GM18867 (cell line): ENCODE measurements around the gene NOB1.
"Not testable (repeated sequence)": the region's sequence is repeated elsewhere in the genome, so short reads cannot be mapped to it uniquely, and the experiment has no call there.

Experiments used
- ATAC-seq: cut with Tn5 transposase; IDR thresholded peaks from one replicate; pipeline ENCODE4 v1.9.1; 2021; ENCODE audit warnings: mild to moderate bottlenecking, moderate library complexity; ENCODE audit not compliant: unreplicated experiment

Gene NOB1

GRCh38 chr16:69754469-69755310 lies at the start of gene NOB1:
TSS of gene NOB1 (minus strand) at chr16:69754926. CDS start at chr16:69754910, 16 bp downstream.
- ATAC-seq, result peak; percentile 91

- no peak for ATAC-seq
Observed at GRCh38 chr16:69804297-69804696, 49.6 kb upstream of the NOB1 start.

- no peak for ATAC-seq
Observed at GRCh38 chr16:69799611-69800031, 44.9 kb upstream of the NOB1 start.

- no peak for ATAC-seq
Observed at GRCh38 chr16:69798466-69798865, 43.7 kb upstream of the NOB1 start.

- no peak for ATAC-seq
Observed at GRCh38 chr16:69796285-69797118, 41.8 kb upstream of the NOB1 start.

GRCh38 chr16:69794486-69794885 lies 39.8 kb upstream of the NOB1 start:
- no peak for ATAC-seq

- ATAC-seq, result no peak
Observed at GRCh38 chr16:69793526-69793925, 38.8 kb upstream of the NOB1 start.

- not testable (repeated sequence) for ATAC-seq
Observed at GRCh38 chr16:69791391-69791847, 36.7 kb upstream of the NOB1 start.

- ATAC-seq, result no peak
Observed at GRCh38 chr16:69787883-69788282, 33.2 kb upstream of the NOB1 start.

GRCh38 chr16:69784586-69784985 lies 29.9 kb upstream of the NOB1 start:
- ATAC-seq, result no peak

- ATAC-seq, result no peak
Observed at GRCh38 chr16:69781118-69781517, 26.4 kb upstream of the NOB1 start.

- no peak for ATAC-seq
Observed at GRCh38 chr16:69779724-69780123, 25.0 kb upstream of the NOB1 start.

- no peak for ATAC-seq
Observed at GRCh38 chr16:69775563-69775962, 20.8 kb upstream of the NOB1 start.

- peak; percentile 63 for ATAC-seq
Observed at GRCh38 chr16:69773260-69773947, 18.7 kb upstream of the NOB1 start.

GRCh38 chr16:69771651-69771967 lies 16.9 kb upstream of the NOB1 start:
- no peak for ATAC-seq

GRCh38 chr16:69769404-69769803 lies 14.7 kb upstream of the NOB1 start:
- ATAC-seq, result no peak

- ATAC-seq, result no peak
Observed at GRCh38 chr16:69768666-69769065, 13.9 kb upstream of the NOB1 start.

GRCh38 chr16:69767459-69768229 lies 12.9 kb upstream of the NOB1 start:
- no peak for ATAC-seq

GRCh38 chr16:69763599-69763942 lies 8.8 kb upstream of the NOB1 start:
- ATAC-seq, result no peak

- ATAC-seq, result no peak
Observed at GRCh38 chr16:69762814-69763598, 8.3 kb upstream of the NOB1 start.
